Left ventricle myocardium inferior (tissue), 1 donor: ENCODE measurements around the gene OPN4. TPM values are rescaled to one million over a fixed set of nuclear protein-coding genes. Genes with fewer than 3 reads are reported as not detected.

Source experiments
- DNase-seq: peaks from one replicate; pipeline ENCODE4 v3.0.0-alpha.2; 2020
- H3K27ac ChIP-seq: fragments of 200-600 bp; replicated peaks from 2 replicates; pipeline ENCODE4 v1.8.0; 2021
- H3K27me3 ChIP-seq: fragments of 200-600 bp; 2 replicates; pipeline ENCODE4 v1.8.0; 2021; ENCODE audit warnings: low read depth
- H3K36me3 ChIP-seq: fragments of 200-600 bp; 2 replicates; pipeline ENCODE4 v1.8.0; 2021
- H3K4me1 ChIP-seq: fragments of 200-600 bp; 2 replicates; pipeline ENCODE4 v1.8.0; 2021
- H3K4me3 ChIP-seq: fragments of 200-600 bp; 2 replicates; pipeline ENCODE4 v1.8.0; 2021; ENCODE audit warnings: mild to moderate bottlenecking, moderate library complexity
- H3K9me3 ChIP-seq: fragments of 200-600 bp; replicated peaks from 2 replicates; pipeline ENCODE4 v1.8.0; 2021
- CTCF ChIP-seq: fragments of 200-600 bp; IDR thresholded peaks from 2 replicates; pipeline ENCODE4 v1.8.0; 2021; ENCODE audit warnings: antibody characterized with exemption, mild to moderate bottlenecking, borderline replicate concordance
- intact Hi-C: fragments of 100-400 bp; cut with micrococcal nuclease; formaldehyde crosslinking; loops from one replicate; pipeline ENCODE4 v1.11.0; 2022
- total RNA-seq: library from RNA; stranded (reverse); fragmentation: NEBNext Ultra II Directional; extraction: Animal tissue kit (Norgen Biotek cat#: 25700); gene quantifications from one replicate; pipeline ENCODE4 v1.2.1, GENCODE V29; 2021
- donor health status: DM: no; HTN: yes; CAD: no; lungs with severe emphysema.

OPN4 gene
- total RNA-seq, 1 donor from 2014 or later = 0.25 TPM

DNA sequence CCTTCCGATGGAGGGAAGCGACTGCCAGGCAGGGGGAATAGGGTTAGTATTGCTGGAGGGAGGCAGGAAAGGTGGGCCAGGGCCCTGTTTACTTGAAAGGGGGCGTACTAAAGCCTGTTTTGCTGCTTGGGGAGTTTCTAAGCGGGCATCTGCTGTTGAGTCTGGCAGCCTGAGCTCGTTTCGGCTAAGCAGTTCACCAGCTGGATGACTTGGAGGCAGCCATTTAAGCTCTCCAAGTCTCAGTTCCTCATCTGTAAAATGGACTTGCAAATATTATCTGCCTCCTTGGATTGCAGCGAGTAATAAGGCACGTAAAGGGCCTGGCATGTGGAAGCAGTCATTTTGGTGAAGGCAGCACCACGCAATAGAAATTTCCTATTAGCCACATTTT, 58.0 kb downstream of the OPN4 start:
- H3K4me3 ChIP-seq = peak overlapping the region; percentile 77
- peaks cover 75% of the 10 kb centered on the region for H3K4me1 ChIP-seq
- no peak for DNase-seq
- H3K36me3 ChIP-seq = peaks cover 11% of the 10 kb centered on the region
- no peak for TF ChIP-seq CTCF
- peaks cover 25% of the 10 kb centered on the region for H3K27me3 ChIP-seq
- peak overlapping the region; percentile 94 for H3K27ac ChIP-seq
- no peaks in the 10 kb centered on the region for H3K9me3 ChIP-seq
- intact Hi-C loops = no loop called here

GRCh38 chr10:86715156-86715795, 60.9 kb downstream of the OPN4 start:
- Histone ChIP-seq H3K4me1 (peaks cover 73% of the 10 kb centered on the region), H3K36me3 (peaks cover 24% of the 10 kb centered on the region), H3K9me3 (no peaks in the 10 kb centered on the region), H3K27me3 (peaks cover 14% of the 10 kb centered on the region), H3K27ac (peak overlapping the region; percentile 27), H3K4me3 (no peak overlapping the region)
- intact Hi-C loops = no loop called here
- DNase-seq = no peak
- TF ChIP-seq CTCF = no peak

DNA sequence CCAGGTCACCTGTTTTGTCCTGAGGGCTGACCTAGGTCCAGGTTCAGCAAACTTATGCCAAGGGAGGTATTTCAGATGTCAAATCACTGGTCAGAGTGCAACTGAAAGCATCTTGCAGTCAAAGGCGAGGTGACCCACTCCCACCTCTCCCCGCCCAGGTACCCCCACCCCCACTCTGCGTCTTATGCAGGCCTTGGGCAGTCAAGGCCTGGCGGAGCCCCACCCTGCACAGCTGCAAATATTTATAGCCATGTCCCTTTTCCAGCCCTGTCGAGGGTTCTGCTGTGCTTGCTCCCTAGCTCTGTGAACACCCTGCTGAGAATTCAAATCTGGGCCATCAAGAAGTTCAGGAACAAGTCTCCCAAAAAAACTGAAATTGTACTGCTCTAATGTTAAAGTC, 61.5 kb downstream of the OPN4 start:
- peak overlapping the region; percentile 27 for H3K27ac ChIP-seq
- no peak for TF ChIP-seq CTCF
- intact Hi-C loops = no loop called here
- no peak for DNase-seq
- peaks cover 24% of the 10 kb centered on the region for H3K36me3 ChIP-seq
- H3K4me1 ChIP-seq = peaks cover 72% of the 10 kb centered on the region
- peaks cover 14% of the 10 kb centered on the region for H3K27me3 ChIP-seq
- H3K4me3 ChIP-seq = no peak overlapping the region
- H3K9me3 ChIP-seq = no peaks in the 10 kb centered on the region

Other genes starting within 250 kb of the OPN4 start
- gene WAPL, start 132.8 kb upstream of the OPN4 start, total RNA-seq = 21.9 TPM
- 1,542 TPM for gene LDB3, start 14.0 kb downstream of the OPN4 start, total RNA-seq
- 43.8 TPM for gene BMPR1A, start 102.1 kb downstream of the OPN4 start, total RNA-seq